ENCODE data around the gene MPP3.
"Not testable (repeated sequence)": the region's sequence is repeated elsewhere in the genome, so short reads cannot be mapped to it uniquely, and the experiment has no call there.

Gene MPP3

GRCh38 chr17:43812396-43813265 is 20.3 kb downstream of the MPP3 start:
- no peak for DNase-seq (ENCODE audit: extremely low read depth in 1 of 2, low read depth in 1 of 2)

DNA sequence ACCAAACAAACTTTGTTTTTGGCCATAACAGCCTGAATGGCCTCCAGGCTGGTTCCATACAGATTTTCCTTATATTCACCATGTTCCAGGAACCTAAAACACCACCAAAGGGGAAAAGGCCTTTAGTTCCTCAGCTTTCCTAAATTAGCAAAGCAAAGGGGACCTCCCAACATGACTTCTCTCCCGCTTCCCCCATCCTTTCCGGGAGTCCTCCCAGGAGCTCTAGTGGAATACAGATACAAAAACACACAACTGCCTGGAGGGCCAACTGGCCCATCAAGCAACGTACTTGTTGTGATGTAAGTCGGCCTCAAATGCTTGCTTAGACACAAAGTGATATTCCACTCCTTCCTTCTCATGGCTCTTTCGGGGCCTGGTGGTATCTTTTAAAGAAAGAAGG is 22.1 kb downstream of the MPP3 start:
- no peak for DNase-seq (ENCODE audit: extremely low read depth in 1 of 2, low read depth in 1 of 2)

DNA sequence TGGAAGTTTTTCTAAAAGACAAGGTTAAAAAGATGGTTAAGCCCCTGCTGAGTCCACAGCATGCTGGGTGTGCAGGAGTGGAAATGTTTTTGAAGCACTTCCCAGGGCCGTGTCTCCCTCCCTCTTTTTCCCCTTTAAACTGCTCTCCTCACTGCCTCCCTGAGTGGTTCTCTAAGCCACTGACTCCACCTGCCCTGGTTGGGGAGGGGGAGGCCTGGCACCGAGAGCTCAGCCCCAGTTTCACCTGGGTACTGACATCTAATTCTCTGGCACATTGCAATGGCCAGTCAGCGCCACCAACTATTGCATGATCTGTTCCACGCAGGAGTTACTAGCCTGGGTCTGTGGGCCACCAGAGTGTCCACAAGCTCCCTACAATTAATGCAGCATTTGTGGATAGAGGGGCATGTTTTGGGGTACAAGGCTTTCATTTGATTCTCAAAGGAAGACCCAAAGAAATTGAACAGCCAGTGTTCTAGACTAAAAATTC is 22.7 kb downstream of the MPP3 start:
- no peak for DNase-seq (ENCODE audit: extremely low read depth in 1 of 2, low read depth in 1 of 2)

GRCh38 chr17:43809121-43809520 is 23.8 kb downstream of the MPP3 start:
- no peak for DNase-seq (ENCODE audit: extremely low read depth in 1 of 2, low read depth in 1 of 2)

DNA sequence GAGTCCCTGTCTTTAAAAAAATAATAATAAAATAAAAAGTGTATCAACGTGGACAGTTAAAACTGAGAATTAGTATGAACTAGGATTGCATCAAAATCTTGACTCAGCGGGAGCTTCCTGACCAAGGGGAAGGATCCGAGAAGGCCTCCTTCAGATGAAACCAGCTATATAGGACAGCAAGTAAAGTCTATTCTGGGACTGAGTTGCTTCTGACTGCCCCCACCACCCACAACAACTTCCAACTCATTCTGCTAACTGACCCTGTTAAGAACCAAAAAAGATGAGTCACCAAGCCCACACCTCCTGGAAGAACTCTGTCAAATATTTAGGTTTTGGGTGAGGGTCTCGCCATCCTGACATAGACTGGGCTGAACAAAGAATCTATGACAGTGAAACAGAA is 24.9 kb downstream of the MPP3 start:
- DNase-seq (ENCODE audit: extremely low read depth in 1 of 2, low read depth in 1 of 2), result no peak

GRCh38 chr17:43805117-43805516 is 27.8 kb downstream of the MPP3 start:
- no peak for DNase-seq (ENCODE audit: extremely low read depth in 1 of 2, low read depth in 1 of 2)

DNA sequence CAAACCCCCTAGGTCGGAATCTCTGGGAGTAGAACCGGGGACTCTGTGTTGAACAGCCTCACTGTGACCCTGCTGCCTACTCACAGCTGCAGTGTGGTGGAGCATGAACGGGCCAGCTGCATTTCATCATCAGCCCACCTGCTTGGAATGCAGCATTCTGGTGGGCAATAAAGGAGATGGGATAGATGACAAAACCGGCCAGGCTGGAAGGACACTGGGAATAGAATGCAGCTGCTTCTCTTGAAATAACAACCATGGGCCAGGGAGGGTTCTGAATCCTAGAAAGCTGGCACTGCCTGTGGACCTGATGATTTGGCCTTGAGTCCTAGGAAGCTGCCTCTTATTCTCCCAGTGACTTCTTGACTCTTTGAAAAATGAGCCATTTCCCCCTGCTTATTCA is 29.2 kb downstream of the MPP3 start:
- no peak for DNase-seq (ENCODE audit: extremely low read depth in 1 of 2, low read depth in 1 of 2)

GRCh38 chr17:43801844-43802243 is 31.1 kb downstream of the MPP3 start:
- DNase-seq (ENCODE audit: extremely low read depth in 1 of 2, low read depth in 1 of 2), result no peak

- DNase-seq (ENCODE audit: extremely low read depth in 1 of 2, low read depth in 1 of 2), result no peak
Measured at GRCh38 chr17:43800736-43801135, 32.2 kb downstream of the MPP3 start.

GRCh38 chr17:43799047-43799446 is 33.9 kb downstream of the MPP3 start:
- DNase-seq (ENCODE audit: extremely low read depth in 1 of 2, low read depth in 1 of 2), result no peak

DNA sequence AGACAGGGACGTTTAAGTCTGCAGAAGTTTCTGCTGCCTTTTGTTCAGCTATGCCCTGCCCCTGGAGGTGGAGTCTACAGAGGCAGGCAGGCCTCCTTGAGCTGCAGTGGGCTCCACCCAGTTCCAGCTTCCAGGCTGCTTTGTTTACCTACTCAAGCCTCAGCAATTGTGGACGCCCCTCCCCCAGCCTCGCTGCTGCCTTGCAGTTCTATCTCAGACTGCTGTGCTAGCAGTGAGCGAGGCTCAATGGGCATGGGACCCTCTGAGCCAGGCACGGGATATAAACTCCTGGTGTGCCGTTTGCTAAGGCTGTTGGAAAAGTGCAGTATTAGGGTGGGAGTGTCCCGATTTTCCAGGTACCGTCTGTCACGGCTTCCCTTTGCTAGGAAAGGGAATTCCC is 34.9 kb downstream of the MPP3 start:
- not testable (repeated sequence) for DNase-seq (ENCODE audit: extremely low read depth in 1 of 2, low read depth in 1 of 2)

- DNase-seq (ENCODE audit: extremely low read depth in 1 of 2, low read depth in 1 of 2), result not testable (repeated sequence)
Measured at GRCh38 chr17:43792668-43793067, 40.3 kb downstream of the MPP3 start.

DNA sequence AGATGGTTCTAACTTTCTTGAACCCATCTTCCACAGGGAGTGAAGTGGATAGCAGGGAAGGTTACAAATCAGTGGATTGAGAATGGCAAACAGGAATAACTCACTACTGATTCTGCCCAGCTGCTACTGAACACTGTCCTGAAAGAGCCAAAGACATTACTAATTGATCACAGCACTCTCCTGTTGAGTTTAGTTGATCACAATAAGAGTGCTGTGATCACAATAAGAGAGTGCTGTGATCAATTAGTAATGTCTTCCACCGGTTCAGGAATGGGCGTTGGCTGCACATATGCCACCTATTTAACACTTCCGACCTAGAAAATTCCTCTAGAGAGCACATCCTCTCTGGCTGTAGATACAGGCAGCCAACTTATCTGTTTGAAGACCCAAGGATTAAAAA is 41.4 kb downstream of the MPP3 start:
- DNase-seq (ENCODE audit: extremely low read depth in 1 of 2, low read depth in 1 of 2), result no peak

GRCh38 chr17:43790311-43790940 is 42.5 kb downstream of the MPP3 start:
- no peak for DNase-seq (ENCODE audit: extremely low read depth in 1 of 2, low read depth in 1 of 2)

DNA sequence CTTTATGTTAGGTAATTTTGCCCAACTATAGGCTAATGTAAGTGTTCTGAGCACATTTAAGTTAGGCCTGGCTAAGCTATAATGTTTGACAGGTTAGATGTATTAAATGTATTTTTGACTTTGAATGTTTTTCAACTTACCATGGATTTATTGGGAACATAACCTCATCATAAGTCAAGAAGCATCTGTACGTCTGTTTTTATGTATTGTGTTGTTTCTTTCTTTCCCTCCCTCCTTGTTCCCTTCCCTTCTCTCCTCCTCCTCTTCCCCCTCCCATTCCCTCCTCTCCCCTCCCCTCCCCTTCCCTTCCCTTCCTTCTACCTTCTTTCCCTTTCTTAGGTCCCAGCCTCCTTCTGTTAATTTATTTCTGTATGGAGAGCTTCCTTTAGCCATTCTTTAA is 43.5 kb downstream of the MPP3 start:
- no peak for DNase-seq (ENCODE audit: extremely low read depth in 1 of 2, low read depth in 1 of 2)

DNA sequence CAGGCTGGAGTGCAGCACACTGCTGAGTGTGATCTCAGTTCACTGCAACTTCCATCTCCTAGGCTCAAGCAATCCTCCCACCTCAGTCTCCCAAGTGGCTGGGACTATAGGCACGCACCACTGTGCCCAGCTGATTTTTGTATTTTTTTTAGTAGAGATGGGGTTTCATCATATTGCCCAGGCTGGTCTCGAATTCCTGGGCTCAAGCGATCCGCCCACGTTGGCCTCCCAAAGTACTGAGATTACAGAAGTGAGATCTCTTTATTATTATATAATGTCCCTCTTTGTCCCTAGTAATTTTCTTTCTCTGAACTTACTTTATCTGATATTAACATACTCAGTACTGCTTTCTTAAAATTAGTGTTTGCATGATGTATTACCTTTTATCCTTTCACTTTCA is 44.4 kb downstream of the MPP3 start:
- no peak for DNase-seq (ENCODE audit: extremely low read depth in 1 of 2, low read depth in 1 of 2)

DNA sequence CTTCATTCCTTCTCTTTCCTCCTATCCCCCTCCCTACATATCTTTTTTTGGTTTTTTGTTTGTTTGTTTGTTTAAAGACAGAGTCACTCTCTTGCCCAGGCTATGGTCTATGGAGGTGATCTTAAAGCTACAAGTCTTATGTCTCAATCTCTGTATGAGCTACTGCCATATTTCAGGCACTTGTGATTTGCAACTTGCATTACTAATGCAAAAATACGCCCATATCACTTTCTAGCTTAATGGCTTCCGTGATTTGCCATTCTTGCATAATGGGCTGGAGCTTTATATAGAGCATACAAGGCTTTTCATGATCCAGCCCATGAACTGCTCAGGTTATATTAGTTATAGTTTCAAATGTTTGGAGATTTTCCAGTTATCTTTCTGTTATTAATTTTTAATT is 45.2 kb downstream of the MPP3 start:
- no peak for DNase-seq (ENCODE audit: extremely low read depth in 1 of 2, low read depth in 1 of 2)

GRCh38 chr17:43784628-43785101 is 48.3 kb downstream of the MPP3 start:
- DNase-seq (ENCODE audit: extremely low read depth in 1 of 2, low read depth in 1 of 2), result no peak

- no peak for DNase-seq (ENCODE audit: extremely low read depth in 1 of 2, low read depth in 1 of 2)
Measured at GRCh38 chr17:43784068-43784467, 48.9 kb downstream of the MPP3 start.

DNA sequence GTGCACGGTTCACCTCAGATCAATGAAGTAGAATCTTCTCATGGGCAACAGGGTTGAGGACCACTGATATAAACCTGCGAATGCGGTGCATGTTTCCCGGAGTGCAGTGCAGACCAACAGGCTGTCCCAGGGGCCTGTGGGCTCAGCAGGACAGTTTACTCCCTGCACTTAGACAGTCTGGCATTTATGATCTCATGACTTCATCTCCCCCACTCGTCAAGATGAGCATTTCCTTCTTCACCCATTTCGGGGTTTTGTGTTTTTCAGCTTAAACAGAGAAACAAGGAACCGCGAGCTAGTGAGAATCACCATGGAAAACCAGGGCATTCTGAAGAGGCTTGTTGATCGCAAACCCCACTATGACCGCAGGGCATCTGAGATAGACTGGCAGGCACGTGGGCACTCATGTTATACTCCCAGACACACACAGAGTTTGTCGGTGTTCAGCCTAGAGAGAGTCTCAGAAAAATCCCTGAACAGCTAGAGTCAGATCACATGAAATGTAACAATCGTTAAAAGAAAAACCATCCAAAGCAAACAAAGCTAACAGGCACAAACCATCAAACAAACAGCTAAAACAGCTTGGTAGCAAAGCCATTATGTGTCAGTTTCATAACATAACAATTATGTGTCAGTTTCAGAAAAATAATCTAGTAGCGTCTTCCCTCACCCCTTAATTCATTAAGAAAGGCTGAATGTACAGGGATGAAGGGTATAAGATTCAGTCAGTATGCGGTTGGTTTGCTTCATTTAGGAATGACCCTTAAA is 49.8 kb downstream of the MPP3 start:
- DNase-seq (ENCODE audit: extremely low read depth in 1 of 2, low read depth in 1 of 2), result no peak

DNA sequence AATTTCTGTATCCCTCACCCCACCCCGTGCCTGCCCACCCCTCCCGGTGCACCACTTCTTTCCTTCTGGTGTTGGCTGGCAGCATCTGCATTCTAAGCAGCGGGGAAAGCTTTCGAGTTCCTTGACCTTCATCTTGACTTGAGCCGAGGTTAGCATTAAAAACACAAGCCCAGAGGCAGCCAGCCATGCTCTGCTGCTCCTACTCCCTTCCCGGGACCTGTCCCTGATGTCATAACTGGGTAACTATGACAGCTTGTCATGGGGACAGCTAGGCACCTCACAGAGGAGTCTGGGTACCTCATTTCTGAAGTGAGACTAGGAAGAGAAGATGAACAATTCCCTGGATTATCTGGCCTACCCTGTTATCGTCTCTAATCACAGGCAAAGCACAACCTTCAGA is 52.8 kb downstream of the MPP3 start, which contains the start of gene CFAP97D1:
Gene CFAP97D1, plus strand, starts transcription at position 301 of the 400 bp plus-strand sequence. Its CDS starts 28 bp downstream, at position 329.
- no peak for DNase-seq (ENCODE audit: extremely low read depth in 1 of 2, low read depth in 1 of 2)
